ENCODE data around the gene CEBPB.

Gene CEBPB

GRCh38 chr20:50186151-50186885 lies 4.3 kb upstream of the CEBPB start:
- Mint-ChIP-seq H3K4me3 (no peak overlapping the region), H3K36me3 (no peaks in the 10 kb centered on the region), H3K4me1 (no peaks in the 10 kb centered on the region), H3K27ac (no peak overlapping the region), H3K27me3 (peaks cover 6% of the 10 kb centered on the region), H3K9me3 (no peaks in the 10 kb centered on the region)

GRCh38 chr20:50186987-50187402 lies 3.6 kb upstream of the CEBPB start:
- H3K27ac Mint-ChIP-seq: no peak overlapping the region
- peaks cover 6% of the 10 kb centered on the region for H3K27me3 Mint-ChIP-seq
- no peaks in the 10 kb centered on the region for H3K9me3 Mint-ChIP-seq
- no peak overlapping the region for H3K4me3 Mint-ChIP-seq
- H3K4me1 Mint-ChIP-seq: no peaks in the 10 kb centered on the region
- H3K36me3 Mint-ChIP-seq: no peaks in the 10 kb centered on the region

DNA sequence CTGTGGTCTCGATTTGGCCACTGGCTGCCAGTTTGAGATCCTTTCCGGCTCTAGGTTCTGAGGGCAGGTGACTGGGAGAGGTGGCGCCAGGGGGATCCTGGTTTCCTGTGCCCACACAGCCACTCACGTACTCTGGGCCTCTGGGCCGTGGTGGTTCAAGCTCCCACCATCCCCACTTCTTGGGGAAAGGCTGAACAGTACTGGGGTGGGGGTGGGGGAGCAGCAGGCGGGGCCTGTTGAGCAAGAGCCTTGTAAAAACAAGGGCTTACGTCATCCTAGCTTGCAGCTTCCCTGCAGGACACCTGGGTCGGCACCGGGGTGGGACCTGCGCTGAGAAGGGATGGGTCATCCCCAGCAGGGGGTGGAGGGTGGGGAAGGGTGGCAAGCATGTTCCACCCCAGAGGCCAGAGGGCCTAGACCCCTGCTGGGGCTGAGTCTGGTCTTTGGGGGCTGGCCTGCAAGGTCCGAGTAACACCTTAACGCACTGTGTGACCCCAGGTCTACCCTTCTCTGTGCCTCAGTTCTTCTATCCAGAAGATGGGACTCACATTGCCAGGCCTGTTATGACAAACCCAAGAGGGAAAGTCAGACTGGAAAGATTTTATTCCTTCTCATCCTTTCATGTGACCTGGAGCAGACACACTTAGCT lies 3.1 kb upstream of the CEBPB start:
- Mint-ChIP-seq H3K27ac (no peak overlapping the region), H3K36me3 (peaks cover 3% of the 10 kb centered on the region), H3K4me1 (peaks cover 4% of the 10 kb centered on the region), H3K9me3 (no peaks in the 10 kb centered on the region), H3K27me3 (peaks cover 6% of the 10 kb centered on the region), H3K4me3 (no peak overlapping the region)

GRCh38 chr20:50188287-50188688 lies 2.3 kb upstream of the CEBPB start:
- H3K4me1 Mint-ChIP-seq: peaks cover 12% of the 10 kb centered on the region
- peaks cover 6% of the 10 kb centered on the region for H3K36me3 Mint-ChIP-seq
- H3K27me3 Mint-ChIP-seq: peaks cover 6% of the 10 kb centered on the region
- H3K9me3 Mint-ChIP-seq: no peaks in the 10 kb centered on the region
- H3K4me3 Mint-ChIP-seq: no peak overlapping the region
- H3K27ac Mint-ChIP-seq: no peak overlapping the region

- Mint-ChIP-seq H3K27ac (no peak overlapping the region), H3K4me3 (peak overlapping the region; percentile 30)
These were observed 1.6 kb upstream of the CEBPB start for GRCh38 chr20:50188879-50189680.

DNA sequence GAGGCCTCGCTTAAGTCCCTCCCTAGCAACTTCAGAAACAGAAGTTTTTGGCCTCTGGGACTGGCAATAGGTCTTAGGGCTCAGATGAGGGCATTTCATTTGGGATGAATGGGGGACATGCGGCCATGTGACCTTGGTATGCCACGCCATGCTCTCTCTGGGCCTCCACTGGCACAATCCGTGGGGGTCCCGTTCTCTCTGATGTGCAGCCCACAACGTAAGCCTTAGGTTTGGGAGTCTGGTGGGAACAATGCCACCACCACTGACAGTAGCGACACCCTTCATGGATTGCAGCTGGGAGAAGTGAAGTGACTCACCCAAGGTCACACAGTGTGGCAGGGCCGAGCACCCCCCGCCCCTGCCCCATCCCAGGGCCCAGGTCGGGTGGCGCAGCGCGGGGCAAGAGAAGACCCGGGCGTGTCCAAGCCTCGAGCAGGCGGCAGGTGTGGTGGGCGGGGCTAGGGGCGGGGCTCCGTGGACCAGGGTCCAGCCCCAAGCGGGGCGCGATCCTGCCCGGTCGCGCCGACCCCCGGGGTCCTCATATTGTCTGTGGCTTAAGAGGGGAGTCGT lies 864 bp upstream of the CEBPB start:
- Mint-ChIP-seq H3K4me1 (peaks cover 23% of the 10 kb centered on the region), H3K27me3 (peaks cover 4% of the 10 kb centered on the region), H3K9me3 (no peaks in the 10 kb centered on the region), H3K4me3 (peak overlapping the region; percentile 55), H3K27ac (no peak overlapping the region), H3K36me3 (peaks cover 6% of the 10 kb centered on the region)

More at GRCh38 chr20:50188879-50189680, 1.6 kb upstream of the CEBPB start:
- Mint-ChIP-seq H3K4me1 (peaks cover 19% of the 10 kb centered on the region), H3K36me3 (peaks cover 6% of the 10 kb centered on the region), H3K9me3 (no peaks in the 10 kb centered on the region), H3K27me3 (peaks cover 6% of the 10 kb centered on the region)

- H3K27me3 Mint-ChIP-seq: no peaks in the 10 kb centered on the region
- H3K36me3 Mint-ChIP-seq: peaks cover 6% of the 10 kb centered on the region
- no peaks in the 10 kb centered on the region for H3K9me3 Mint-ChIP-seq
- H3K4me3 Mint-ChIP-seq: peak overlapping the region; percentile 76
- H3K4me1 Mint-ChIP-seq: peaks cover 26% of the 10 kb centered on the region
- peak overlapping the region; percentile 51 for H3K27ac Mint-ChIP-seq
These were observed 474 bp downstream of the CEBPB start for GRCh38 chr20:50191065-50191543.

DNA sequence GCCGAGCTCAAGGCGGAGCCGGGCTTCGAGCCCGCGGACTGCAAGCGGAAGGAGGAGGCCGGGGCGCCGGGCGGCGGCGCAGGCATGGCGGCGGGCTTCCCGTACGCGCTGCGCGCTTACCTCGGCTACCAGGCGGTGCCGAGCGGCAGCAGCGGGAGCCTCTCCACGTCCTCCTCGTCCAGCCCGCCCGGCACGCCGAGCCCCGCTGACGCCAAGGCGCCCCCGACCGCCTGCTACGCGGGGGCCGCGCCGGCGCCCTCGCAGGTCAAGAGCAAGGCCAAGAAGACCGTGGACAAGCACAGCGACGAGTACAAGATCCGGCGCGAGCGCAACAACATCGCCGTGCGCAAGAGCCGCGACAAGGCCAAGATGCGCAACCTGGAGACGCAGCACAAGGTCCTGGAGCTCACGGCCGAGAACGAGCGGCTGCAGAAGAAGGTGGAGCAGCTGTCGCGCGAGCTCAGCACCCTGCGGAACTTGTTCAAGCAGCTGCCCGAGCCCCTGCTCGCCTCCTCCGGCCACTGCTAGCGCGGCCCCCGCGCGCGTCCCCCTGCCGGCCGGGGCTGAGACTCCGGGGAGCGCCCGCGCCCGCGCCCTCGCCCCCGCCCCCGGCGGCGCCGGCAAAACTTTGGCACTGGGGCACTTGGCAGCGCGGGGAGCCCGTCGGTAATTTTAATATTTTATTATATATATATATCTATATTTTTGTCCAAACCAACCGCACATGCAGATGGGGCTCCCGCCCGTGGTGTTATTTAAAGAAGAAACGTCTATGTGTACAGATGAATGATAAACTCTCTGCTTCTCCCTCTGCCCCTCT lies 1.1 kb downstream of the CEBPB start:
- H3K27ac Mint-ChIP-seq: peak overlapping the region; percentile 99
- peaks cover 28% of the 10 kb centered on the region for H3K4me1 Mint-ChIP-seq
- H3K36me3 Mint-ChIP-seq: peaks cover 6% of the 10 kb centered on the region
- no peaks in the 10 kb centered on the region for H3K27me3 Mint-ChIP-seq
- H3K4me3 Mint-ChIP-seq: peak overlapping the region; percentile 95
- no peaks in the 10 kb centered on the region for H3K9me3 Mint-ChIP-seq

DNA sequence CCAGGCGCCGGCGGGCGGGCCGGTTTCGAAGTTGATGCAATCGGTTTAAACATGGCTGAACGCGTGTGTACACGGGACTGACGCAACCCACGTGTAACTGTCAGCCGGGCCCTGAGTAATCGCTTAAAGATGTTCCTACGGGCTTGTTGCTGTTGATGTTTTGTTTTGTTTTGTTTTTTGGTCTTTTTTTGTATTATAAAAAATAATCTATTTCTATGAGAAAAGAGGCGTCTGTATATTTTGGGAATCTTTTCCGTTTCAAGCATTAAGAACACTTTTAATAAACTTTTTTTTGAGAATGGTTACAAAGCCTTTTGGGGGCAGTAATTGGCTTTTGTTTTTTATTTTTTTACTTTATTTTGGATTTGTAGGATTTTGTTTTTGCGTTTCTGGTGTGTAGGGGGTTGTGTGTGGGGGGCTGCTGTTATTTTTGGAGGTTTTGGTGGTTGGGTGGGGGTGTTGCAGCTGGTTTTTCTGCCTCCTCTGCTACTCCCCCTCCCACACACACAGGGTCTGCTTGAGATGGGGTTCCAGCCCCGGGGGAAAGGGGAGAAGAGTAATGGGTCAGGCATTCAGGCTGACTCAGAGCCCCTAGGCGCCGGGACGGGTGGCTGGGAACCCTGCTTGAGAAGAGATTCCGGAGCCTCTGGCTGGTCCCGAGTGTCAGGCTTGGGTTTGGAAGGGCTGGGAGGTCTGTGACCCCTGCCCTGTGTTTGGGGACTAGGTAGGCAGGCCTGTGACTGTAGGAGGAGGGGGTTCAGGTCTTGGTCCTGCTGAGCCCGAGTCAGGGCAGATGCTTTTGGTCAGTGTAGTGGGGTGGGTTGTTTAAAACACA lies 2.0 kb downstream of the CEBPB start:
- Mint-ChIP-seq H3K27ac (peak overlapping the region; percentile 99), H3K9me3 (no peaks in the 10 kb centered on the region), H3K4me3 (peak overlapping the region; percentile 95), H3K4me1 (peaks cover 28% of the 10 kb centered on the region), H3K27me3 (no peaks in the 10 kb centered on the region), H3K36me3 (peaks cover 6% of the 10 kb centered on the region)

GRCh38 chr20:50193199-50193835 lies 2.7 kb downstream of the CEBPB start:
- H3K27ac Mint-ChIP-seq: peak overlapping the region; percentile 99
- peak overlapping the region; percentile 95 for H3K4me3 Mint-ChIP-seq
- peaks cover 6% of the 10 kb centered on the region for H3K36me3 Mint-ChIP-seq
- no peaks in the 10 kb centered on the region for H3K9me3 Mint-ChIP-seq
- H3K27me3 Mint-ChIP-seq: no peaks in the 10 kb centered on the region
- H3K4me1 Mint-ChIP-seq: peaks cover 28% of the 10 kb centered on the region

DNA sequence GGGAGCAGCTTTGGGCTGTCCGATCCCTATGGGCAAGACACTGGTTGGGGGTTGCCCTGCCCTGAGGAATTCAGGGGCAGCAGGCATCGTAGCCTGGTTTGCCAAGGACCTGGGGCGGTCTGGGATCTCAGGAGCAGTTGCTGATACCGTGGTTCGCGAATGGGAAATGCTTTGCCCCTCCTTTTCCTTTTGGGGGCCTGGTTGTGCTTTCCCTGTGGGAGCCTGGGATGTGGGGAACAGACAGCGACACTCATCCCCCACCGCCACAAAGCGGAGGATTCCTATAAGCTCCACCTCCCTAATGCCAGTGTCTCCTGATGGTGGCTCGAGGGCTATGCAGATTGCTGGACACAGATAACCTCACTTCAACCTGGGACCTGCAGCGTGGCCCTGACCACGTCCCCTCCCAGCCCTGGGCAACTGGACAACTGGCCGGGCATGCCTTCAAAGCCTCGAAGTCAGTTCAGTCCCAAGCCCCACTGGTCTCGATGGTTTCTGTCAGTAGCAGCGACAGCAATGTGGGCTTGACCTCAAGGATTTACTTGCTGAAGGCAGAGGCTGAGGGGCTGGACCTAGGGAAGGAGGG lies 3.3 kb downstream of the CEBPB start:
- no peaks in the 10 kb centered on the region for H3K27me3 Mint-ChIP-seq
- no peaks in the 10 kb centered on the region for H3K9me3 Mint-ChIP-seq
- peak overlapping the region; percentile 95 for H3K4me3 Mint-ChIP-seq
- H3K27ac Mint-ChIP-seq: peak overlapping the region; percentile 99
- H3K4me1 Mint-ChIP-seq: peaks cover 28% of the 10 kb centered on the region
- peaks cover 6% of the 10 kb centered on the region for H3K36me3 Mint-ChIP-seq

DNA sequence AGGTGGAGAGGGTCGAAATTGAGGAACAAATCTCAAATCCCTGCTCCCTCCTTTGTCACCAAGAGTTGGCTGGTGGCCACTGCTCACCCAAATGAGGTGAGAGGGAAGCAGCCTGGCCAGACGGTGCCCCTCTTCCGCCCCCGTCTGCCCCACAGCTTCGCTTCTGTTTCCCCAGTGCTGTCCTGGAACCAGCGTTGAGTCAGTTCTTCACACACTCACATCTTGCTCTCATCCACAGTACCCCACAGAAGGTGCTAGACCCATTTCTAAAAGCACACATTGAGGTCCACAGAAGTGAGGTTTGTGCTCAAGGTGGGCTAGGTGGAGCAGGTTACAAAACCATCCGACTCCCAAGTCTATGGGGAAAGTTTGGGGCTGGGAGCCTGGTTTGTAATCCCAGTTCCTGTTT lies 3.8 kb downstream of the CEBPB start:
- H3K4me1 Mint-ChIP-seq: peaks cover 28% of the 10 kb centered on the region

GRCh38 chr20:50194831-50195523 lies 4.3 kb downstream of the CEBPB start:
- peak overlapping the region; percentile 65 for H3K4me3 Mint-ChIP-seq
- H3K36me3 Mint-ChIP-seq: peaks cover 6% of the 10 kb centered on the region
- H3K27ac Mint-ChIP-seq: peak overlapping the region; percentile 12
- peaks cover 28% of the 10 kb centered on the region for H3K4me1 Mint-ChIP-seq
- H3K27me3 Mint-ChIP-seq: no peaks in the 10 kb centered on the region
- H3K9me3 Mint-ChIP-seq: no peaks in the 10 kb centered on the region

More for the DNA sequence above, 3.8 kb downstream of the CEBPB start:
- no peaks in the 10 kb centered on the region for H3K27me3 Mint-ChIP-seq
- peaks cover 6% of the 10 kb centered on the region for H3K36me3 Mint-ChIP-seq
- H3K27ac Mint-ChIP-seq: peak overlapping the region; percentile 35
- H3K9me3 Mint-ChIP-seq: no peaks in the 10 kb centered on the region
- peak overlapping the region; percentile 65 for H3K4me3 Mint-ChIP-seq

Data from activated naive CD4-positive, alpha-beta T cell treated with anti-CD3 and anti-CD28 coated beads, Interleukin-2, amount 50 U/mL, for 24 hours (primary cell).